GM19023 (cell line): ENCODE results near the gene RFX1.
"Not testable (repeated sequence)": the region's sequence is repeated elsewhere in the genome, so short reads cannot be mapped to it uniquely, and the experiment has no call there.

Source experiments
- ATAC-seq: cut with Tn5 transposase; IDR thresholded peaks from one replicate; pipeline ENCODE4 v1.9.1; 2021; ENCODE audit warnings: mild to moderate bottlenecking, moderate library complexity; ENCODE audit not compliant: unreplicated experiment

Gene RFX1

DNA sequence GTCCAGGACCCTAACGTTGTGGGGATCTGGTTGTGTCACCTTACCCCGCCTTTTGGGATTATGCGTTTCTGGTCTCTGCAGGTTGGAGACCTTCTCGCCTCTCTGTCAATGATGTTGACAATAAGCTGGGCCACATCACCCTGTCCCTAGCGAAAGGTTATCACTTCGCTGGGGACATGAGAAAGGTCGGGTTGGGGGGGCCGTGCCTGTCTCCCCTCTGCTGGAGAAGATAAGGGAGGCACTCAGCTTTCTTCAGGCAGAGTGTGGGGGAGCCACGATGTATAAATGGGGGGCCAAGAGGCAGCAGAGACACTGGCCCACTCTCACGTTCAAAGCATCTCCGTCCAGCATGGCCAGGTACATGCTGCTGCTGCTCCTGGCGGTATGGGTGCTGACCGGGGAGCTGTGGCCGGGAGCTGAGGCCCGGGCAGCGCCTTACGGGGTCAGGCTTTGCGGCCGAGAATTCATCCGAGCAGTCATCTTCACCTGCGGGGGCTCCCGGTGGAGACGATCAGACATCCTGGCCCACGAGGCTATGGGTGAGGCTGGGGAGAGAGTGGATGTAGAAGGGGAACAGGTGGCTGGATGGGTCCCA, 21.8 kb upstream of the RFX1 start, which contains the start of gene RLN3:
TSS of gene RLN3 (plus strand) at position 293 of the 595 bp plus-strand sequence. CDS start at position 350, 57 bp downstream.
- no peak for ATAC-seq

GRCh38 chr19:14026652-14027192, 20.6 kb upstream of the RFX1 start:
- not testable (repeated sequence) for ATAC-seq

DNA sequence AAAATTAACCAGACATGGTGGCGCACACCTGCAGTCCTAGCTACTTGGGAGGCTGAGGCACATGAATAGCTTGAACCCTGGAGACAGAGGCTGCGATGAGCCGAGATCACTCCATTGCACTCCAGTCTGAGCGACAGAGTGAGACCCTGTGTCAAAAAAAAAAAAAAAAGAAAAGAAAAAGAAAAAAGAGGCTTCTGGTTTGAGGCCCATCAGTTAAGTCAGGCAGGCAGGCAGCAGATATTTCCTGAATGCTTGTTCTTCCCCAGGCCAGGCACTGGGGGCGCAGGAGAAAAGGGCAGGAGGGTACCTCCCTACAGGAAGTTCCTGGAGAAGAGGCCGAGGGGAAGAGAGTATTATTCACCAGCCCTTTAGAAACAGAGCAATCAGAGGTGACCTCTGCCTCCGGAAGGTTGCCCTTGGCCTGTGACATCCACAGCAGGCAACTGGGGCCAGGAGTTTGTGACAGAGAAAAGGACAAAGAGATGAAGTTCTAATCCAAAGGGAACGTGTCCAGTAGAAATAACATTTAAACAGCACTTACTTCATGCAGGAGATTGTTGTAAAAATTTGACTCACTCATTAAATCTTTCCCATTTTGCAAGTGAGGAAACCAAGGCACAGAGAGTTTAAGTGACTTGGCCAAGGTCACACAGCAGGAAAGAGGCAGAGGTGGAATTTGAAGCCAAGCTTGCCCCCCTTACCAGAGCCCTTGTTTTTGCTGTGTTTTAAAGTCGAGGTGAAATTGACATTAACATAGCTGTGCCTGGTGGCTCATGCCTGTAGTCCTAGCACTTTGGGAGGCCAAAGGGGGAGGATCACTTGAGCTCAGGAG, 17.5 kb upstream of the RFX1 start:
- ATAC-seq, result no peak

GRCh38 chr19:14022469-14022868, 16.3 kb upstream of the RFX1 start:
- no peak for ATAC-seq

DNA sequence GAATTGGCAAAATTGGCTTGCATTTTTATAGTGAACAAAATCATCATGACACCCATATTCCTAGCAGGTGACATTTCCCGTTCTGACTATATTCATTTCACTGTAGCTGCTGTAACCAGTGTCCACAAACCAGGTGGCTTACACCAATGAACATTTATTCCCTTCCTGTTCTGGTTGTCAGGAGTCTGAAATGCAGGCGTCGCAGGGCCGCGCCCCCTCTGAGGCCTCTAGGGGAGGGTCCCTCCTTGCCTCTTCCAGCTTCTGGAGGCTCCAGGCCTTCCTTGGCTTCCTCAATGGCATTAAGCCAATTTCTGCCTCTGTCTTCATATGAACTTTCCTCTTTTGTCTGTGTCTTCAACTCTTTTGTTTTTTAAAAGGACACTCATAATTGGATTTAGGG, 15.4 kb upstream of the RFX1 start:
- no peak for ATAC-seq

DNA sequence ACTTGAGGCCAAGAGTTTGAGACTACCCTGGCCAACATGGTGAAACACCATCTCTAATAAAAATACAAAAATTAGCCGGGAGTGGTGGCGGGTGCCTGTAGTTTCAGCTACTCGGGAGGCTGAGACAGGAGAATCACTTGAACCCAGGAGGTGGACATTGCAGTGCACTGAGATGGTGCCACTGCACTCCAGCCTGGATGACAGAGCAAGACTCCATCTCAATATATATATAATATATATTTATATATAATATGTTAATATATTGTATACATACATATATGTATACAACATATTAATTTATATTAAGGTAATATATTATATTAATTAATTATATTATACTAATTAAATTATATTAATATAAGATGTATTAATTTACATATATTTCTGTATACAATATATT, 13.6 kb upstream of the RFX1 start:
- not testable (repeated sequence) for ATAC-seq

- no peak for ATAC-seq
These were observed 13.0 kb upstream of the RFX1 start for GRCh38 chr19:14019100-14019499.

GRCh38 chr19:14015524-14016035, 9.5 kb upstream of the RFX1 start:
- peak; percentile 80 for ATAC-seq

GRCh38 chr19:14012378-14012915, 6.3 kb upstream of the RFX1 start:
- ATAC-seq, result no peak

GRCh38 chr19:14006766-14007562, 844 bp upstream of the RFX1 start:
- peak; percentile 35 for ATAC-seq

DNA sequence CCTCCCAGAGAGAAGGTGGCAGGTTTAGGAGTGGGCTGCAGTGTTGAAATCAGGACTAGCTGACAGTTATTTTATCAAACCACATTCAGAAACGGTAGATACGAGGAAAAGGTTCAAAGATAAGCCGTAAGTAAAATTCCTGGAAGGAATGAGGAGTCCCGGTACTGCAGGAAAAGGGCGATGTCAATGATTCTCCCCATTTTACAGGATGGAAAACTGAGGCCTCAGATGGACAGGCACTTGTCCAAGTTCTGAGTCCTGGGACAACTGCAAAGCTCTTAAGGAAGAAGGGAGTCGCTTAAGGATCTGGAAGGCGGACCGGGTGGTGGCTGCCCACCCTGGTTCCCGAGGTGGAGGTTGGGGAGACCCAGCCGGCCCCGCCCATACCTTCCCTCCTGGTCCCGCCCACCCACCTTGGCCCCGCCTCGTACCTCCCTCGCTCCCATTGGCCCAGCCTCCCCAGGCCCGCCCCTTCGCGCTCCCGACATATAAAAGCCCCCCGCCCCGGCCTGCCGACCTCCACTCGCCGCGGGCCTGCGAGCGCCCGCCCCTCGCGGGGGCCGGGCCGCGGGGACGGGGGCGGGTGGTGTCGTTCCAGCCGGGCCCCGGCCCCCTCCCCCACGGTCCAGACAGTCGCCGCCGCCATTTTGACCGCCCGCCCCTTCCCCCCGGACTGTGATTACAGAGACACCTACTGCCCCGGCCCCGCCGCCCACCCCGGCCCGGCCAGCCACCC, 603 bp downstream of the RFX1 start:
- peak; percentile 27 for ATAC-seq

DNA sequence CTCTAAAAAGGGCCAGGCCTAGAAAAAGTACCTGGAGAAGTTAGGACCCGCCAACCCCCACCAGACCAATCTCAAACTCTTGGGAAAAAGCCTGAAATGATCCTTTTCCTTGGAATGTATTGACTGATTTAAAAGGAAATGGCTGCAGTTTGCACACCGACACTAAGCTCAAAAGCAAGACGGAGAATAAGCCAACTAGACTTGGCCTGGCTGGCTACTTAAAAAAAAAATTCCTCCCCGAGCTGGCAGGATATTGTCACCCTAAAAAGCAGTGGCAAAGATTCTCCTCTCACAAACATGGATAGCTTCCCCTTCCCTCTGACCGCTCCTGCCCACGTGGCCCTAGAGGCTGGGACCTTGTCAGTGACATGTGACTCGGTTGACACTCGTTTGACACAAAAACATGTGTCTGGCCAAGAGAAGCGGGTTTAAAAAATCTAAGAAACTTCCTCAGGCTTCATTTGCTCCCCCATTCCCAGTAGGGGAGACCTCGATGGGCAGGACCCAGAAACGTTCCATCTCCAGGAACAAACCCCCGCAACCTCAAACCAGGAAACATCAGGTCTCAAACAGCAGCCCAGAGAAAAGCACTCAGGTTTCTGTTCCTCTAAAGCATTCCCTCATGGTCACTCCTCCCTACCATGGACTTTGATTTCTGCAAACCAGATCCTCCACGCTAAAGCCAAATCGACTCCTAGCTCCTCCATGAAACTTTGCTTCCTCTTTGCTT, 1.3 kb downstream of the RFX1 start:
- no peak for ATAC-seq

- ATAC-seq, result no peak
These were observed 2.7 kb downstream of the RFX1 start for GRCh38 chr19:14003251-14004055.

- no peak for ATAC-seq
These were observed 3.4 kb downstream of the RFX1 start for GRCh38 chr19:14002571-14003250.

DNA sequence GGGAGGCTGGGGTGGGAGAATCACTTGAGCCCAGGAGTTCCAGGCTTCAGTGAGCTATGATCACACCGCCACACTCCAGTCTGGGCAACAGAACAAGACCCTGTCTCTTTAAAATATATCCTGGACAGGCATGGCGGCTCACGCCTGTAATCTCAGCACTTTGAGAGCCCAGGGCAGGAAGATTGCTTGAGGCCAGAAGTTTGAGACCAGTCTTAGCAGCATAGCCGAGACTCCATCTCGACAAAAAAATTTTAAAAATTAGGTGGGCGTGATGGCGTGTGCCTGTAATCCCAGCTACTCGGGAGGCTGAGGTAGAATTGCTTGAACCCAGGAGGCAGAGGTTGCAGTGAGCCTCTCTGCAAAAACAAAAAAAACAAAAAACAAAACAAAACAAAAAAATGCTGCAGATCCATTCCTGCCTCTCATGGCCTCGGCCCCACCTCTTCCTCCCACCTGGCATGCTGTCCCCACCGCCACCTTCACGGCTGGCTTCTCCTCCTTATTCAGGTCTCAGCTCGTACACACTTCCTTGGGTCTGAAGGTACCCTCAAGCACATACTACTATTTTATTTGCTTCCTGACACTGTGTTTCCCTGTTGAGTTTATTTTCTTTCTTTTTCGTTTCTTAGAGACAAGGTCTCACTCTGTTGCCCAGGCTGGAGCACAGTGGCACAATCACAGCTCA, 5.3 kb downstream of the RFX1 start:
- no peak for ATAC-seq

- ATAC-seq, result no peak
These were observed 7.0 kb downstream of the RFX1 start for GRCh38 chr19:13999085-13999484.

DNA sequence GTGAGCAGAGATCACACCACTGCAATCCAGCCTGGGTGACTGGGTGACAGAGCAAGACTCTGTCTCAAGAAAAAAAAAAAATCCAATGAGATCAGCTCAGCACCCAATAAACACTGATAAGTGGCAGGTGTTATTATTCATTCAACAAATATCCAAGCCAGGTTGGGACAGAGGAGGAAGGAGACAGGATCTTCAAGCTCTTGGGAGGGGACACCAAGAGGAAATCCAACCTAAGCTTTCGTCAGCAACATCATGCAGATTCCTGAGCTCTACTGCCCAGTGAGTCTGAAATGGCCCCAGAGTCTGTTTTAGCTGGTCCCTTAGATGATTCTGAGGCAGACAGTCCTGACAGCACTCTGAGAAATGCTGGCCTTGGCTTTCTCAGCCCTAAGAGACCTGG, 7.7 kb downstream of the RFX1 start:
- no peak for ATAC-seq

GRCh38 chr19:13997631-13997962, 8.5 kb downstream of the RFX1 start:
- ATAC-seq, result no peak
